Measurements from ENCODE around the gene PHF13. TPM values are rescaled to one million over a fixed set of nuclear protein-coding genes. Genes with fewer than 3 reads are reported as not detected.
A peak's percentile ranks its signal among the peaks of the same experiment; 100 is the strongest.
"Not testable (repeated sequence)": the region's sequence is repeated elsewhere in the genome, so short reads cannot be mapped to it uniquely, and the experiment has no call there.

PHF13 gene
- total RNA-seq, 1 experiment from 2014 or later, result 55.8 TPM

GRCh38 chr1:6599141-6599975 is 14.2 kb upstream of the PHF13 start:
- Histone ChIP-seq H3K27ac (ENCODE audit: insufficient read length, low read depth, low read length) (no peak overlapping the region), H4K20me1 (ENCODE audit: control insufficient read depth, insufficient read depth, insufficient read length) (peaks cover 2% of the 10 kb centered on the region), H3K4ac (ENCODE audit: low read depth, low read length) (no peak overlapping the region), H3K18ac (ENCODE audit: insufficient read length, low read depth, low read length) (no peak overlapping the region), H2AFZ (ENCODE audit: low read length) (no peak overlapping the region), H2BK20ac (ENCODE audit: low read depth, low read length, poor library complexity, severe bottlenecking) (no peak overlapping the region), H3K23me2 (ENCODE audit: insufficient read length, low read depth, low read length, poor library complexity, severe bottlenecking) (peaks cover 21% of the 10 kb centered on the region), H3K9me3 (ENCODE audit: control insufficient read depth, low read depth, low read length) (no peaks in the 10 kb centered on the region), H3K9ac (ENCODE audit: extremely low read depth, insufficient read length, low read length) (no peak overlapping the region), H3K4me2 (ENCODE audit: insufficient read depth, insufficient read length, low read length) (no peak overlapping the region), H2BK15ac (ENCODE audit: low read depth, low read length) (no peak overlapping the region), H2BK5ac (ENCODE audit: insufficient read length, low read length) (no peak overlapping the region), H3K56ac (ENCODE audit: insufficient read length, low read depth, low read length) (no peak overlapping the region), H3K79me1 (ENCODE audit: insufficient read depth, low read depth, low read length, poor library complexity, severe bottlenecking) (no peaks in the 10 kb centered on the region), H3K23ac (ENCODE audit: insufficient read length, low read depth, low read length) (no peak overlapping the region), H2BK12ac (ENCODE audit: insufficient read length, low read depth, low read length) (no peak overlapping the region), H3K14ac (ENCODE audit: insufficient read depth, low read length) (no peak overlapping the region), H4K8ac (replicated peaks; ENCODE audit: insufficient read length, low read depth, low read length) (no peak overlapping the region), H4K5ac (ENCODE audit: insufficient read length, low read depth, low read length) (no peak overlapping the region), H3K27me3 (ENCODE audit: insufficient read depth, low read length) (no peaks in the 10 kb centered on the region), H2AK5ac (ENCODE audit: insufficient read length, low read length) (no peak overlapping the region), H3K4me1 (ENCODE audit: insufficient read depth, low read length) (no peaks in the 10 kb centered on the region), H3T11ph (ENCODE audit: low read length) (no peak overlapping the region), H4K91ac (ENCODE audit: insufficient read length, low read depth, low read length) (no peak overlapping the region), H2BK120ac (ENCODE audit: low read depth, low read length, poor library complexity, severe bottlenecking) (no peak overlapping the region), H3K79me2 (ENCODE audit: insufficient read depth, low read length) (peaks cover 18% of the 10 kb centered on the region; the same call in 1 of the 2 replicates)
- peak overlapping the region; percentile 30 to 42; a peak in 3 of 5 replicates for H3K4me3 Mint-ChIP-seq
- TF ChIP-seq, protein P1, sequence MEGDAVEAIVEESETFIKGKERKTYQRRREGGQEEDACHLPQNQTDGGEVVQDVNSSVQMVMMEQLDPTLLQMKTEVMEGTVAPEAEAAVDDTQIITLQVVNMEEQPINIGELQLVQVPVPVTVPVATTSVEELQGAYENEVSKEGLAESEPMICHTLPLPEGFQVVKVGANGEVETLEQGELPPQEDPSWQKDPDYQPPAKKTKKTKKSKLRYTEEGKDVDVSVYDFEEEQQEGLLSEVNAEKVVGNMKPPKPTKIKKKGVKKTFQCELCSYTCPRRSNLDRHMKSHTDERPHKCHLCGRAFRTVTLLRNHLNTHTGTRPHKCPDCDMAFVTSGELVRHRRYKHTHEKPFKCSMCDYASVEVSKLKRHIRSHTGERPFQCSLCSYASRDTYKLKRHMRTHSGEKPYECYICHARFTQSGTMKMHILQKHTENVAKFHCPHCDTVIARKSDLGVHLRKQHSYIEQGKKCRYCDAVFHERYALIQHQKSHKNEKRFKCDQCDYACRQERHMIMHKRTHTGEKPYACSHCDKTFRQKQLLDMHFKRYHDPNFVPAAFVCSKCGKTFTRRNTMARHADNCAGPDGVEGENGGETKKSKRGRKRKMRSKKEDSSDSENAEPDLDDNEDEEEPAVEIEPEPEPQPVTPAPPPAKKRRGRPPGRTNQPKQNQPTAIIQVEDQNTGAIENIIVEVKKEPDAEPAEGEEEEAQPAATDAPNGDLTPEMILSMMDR (conservative IDR thresholded peaks at IDR 0.05), result no peak
- H3K36me3 Mint-ChIP-seq (ENCODE audit: insufficient read depth in 1 of 3, low read depth in 3 of 3), result peaks cover 18 to 56% (median 44%) of the 10 kb centered on the region in 3 experiments
- peaks cover 27 to 28% of the 10 kb centered on the region in 2 experiments for H3K4me1 Mint-ChIP-seq
- H3K27ac Mint-ChIP-seq, result peak overlapping the region in 1 of 3 experiments; percentile 67; a peak in 1 of 7 replicates
- no peaks in the 10 kb centered on the region for H3K9me3 Mint-ChIP-seq
- no peak for DNase-seq
- WGBS (ENCODE audit: extremely low coverage, insufficient read length, low lambda C conversion rate), result no CpG with 5 or more reads among the region's 31 CpGs
- no peaks in the 10 kb centered on the region for H3K27me3 Mint-ChIP-seq (ENCODE audit: low read depth)

DNA sequence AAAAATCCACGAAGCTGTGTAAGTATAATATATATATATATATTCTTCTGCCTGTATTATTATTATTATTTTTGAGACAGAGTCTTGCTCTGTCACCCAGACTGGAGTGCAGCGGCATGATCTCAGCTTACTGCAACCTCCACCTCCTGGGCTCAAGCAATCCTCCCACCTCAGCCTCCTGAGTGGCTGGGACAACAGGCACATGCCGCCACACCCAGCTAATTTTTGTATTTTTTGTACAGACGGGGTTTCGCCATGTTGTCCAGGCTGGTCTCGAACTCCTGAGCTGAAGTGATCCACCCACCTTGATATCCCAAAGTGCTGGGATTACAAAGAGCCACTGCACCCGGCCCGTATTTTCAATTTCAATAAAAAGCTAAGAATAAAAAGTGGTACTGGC is 13.5 kb upstream of the PHF13 start:
- H2AFZ ChIP-seq (ENCODE audit: low read length); H3K27me3 ChIP-seq (ENCODE audit: insufficient read depth, low read length); H3K56ac ChIP-seq (ENCODE audit: insufficient read length, low read depth, low read length); H4K8ac ChIP-seq (replicated peaks; ENCODE audit: insufficient read length, low read depth, low read length); H3K27ac Mint-ChIP-seq; H3K4me2 ChIP-seq (ENCODE audit: insufficient read depth, insufficient read length, low read length); H2BK120ac ChIP-seq (ENCODE audit: low read depth, low read length, poor library complexity, severe bottlenecking); H3K79me1 ChIP-seq (ENCODE audit: insufficient read depth, low read depth, low read length, poor library complexity, severe bottlenecking); H4K91ac ChIP-seq (ENCODE audit: insufficient read length, low read depth, low read length); H3K27ac ChIP-seq (ENCODE audit: insufficient read length, low read depth, low read length); H3K9me3 Mint-ChIP-seq; H3K18ac ChIP-seq (ENCODE audit: insufficient read length, low read depth, low read length); H3K9me3 ChIP-seq (ENCODE audit: control insufficient read depth, low read depth, low read length); H2BK5ac ChIP-seq (ENCODE audit: insufficient read length, low read length); H2BK20ac ChIP-seq (ENCODE audit: low read depth, low read length, poor library complexity, severe bottlenecking); H3K27me3 Mint-ChIP-seq (ENCODE audit: low read depth); H3K9ac ChIP-seq (ENCODE audit: extremely low read depth, insufficient read length, low read length); H4K20me1 ChIP-seq (ENCODE audit: control insufficient read depth, insufficient read depth, insufficient read length); H3K14ac ChIP-seq (ENCODE audit: insufficient read depth, low read length); H2AK5ac ChIP-seq (ENCODE audit: insufficient read length, low read length); H3T11ph ChIP-seq (ENCODE audit: low read length); DNase-seq; H3K23ac ChIP-seq (ENCODE audit: insufficient read length, low read depth, low read length); H3K4me1 ChIP-seq (ENCODE audit: insufficient read depth, low read length); H2BK15ac ChIP-seq (ENCODE audit: low read depth, low read length); H3K4ac ChIP-seq (ENCODE audit: low read depth, low read length); H4K5ac ChIP-seq (ENCODE audit: insufficient read length, low read depth, low read length); H2BK12ac ChIP-seq (ENCODE audit: insufficient read length, low read depth, low read length): not testable (repeated sequence)
- H3K4me1 Mint-ChIP-seq, result peaks cover 28 to 29% of the 10 kb centered on the region in 2 experiments
- peaks cover 18 to 51% (median 39%) of the 10 kb centered on the region in 3 experiments for H3K36me3 Mint-ChIP-seq (ENCODE audit: insufficient read depth in 1 of 3, low read depth in 3 of 3)
- H3K79me2 ChIP-seq (ENCODE audit: insufficient read depth, low read length), result peaks cover 18% of the 10 kb centered on the region; the same call in 1 of the 2 replicates
- peaks cover 21% of the 10 kb centered on the region for H3K23me2 ChIP-seq (ENCODE audit: insufficient read length, low read depth, low read length, poor library complexity, severe bottlenecking)
- WGBS (ENCODE audit: extremely low coverage, insufficient read length, low lambda C conversion rate), result no CpG with 5 or more reads among the region's 8 CpGs
- H3K4me3 Mint-ChIP-seq, result peak overlapping the region; percentile 88 to 94
